GM23248 (cell line): Measurements from ENCODE around the gene AOPEP. TPM values are rescaled to one million over a fixed set of nuclear protein-coding genes. Genes with fewer than 3 reads are reported as not detected.

ENCODE experiments used
- DNase-seq: peaks from one replicate; pipeline ENCODE4 v3.0.0-alpha.2; 2015
- H2AFZ ChIP-seq: fragments of 200-600 bp; sonication (generic); 2 replicates; pipeline ENCODE4 v1.6.1; 2016; ENCODE audit warnings: antibody characterized with exemption
- H3F3A ChIP-seq: fragments of 200-600 bp; sonication (generic); 2 replicates; pipeline ENCODE4 v1.6.1; 2016; ENCODE audit warnings: mild to moderate bottlenecking, antibody characterized with exemption, mixed run types; ENCODE audit not compliant: insufficient read depth
- H3K27ac ChIP-seq: fragments of 200-600 bp; sonication (generic); 2 replicates; pipeline ENCODE4 v1.5.1; 2016; ENCODE audit warnings: mild to moderate bottlenecking
- H3K27me3 ChIP-seq: fragments of 200-600 bp; sonication (generic); replicated peaks from 2 replicates; pipeline ENCODE4 v1.6.1; 2016; ENCODE audit warnings: mild to moderate bottlenecking; ENCODE audit not compliant: insufficient read depth
- H3K36me3 ChIP-seq: fragments of 200-600 bp; sonication (generic); 2 replicates; pipeline ENCODE4 v1.6.1; 2016; ENCODE audit warnings: low read depth, mild to moderate bottlenecking
- H3K4me1 ChIP-seq: fragments of 200-600 bp; sonication (generic); 2 replicates; pipeline ENCODE4 v1.6.1; 2016; ENCODE audit warnings: mild to moderate bottlenecking; ENCODE audit not compliant: insufficient read depth
- H3K4me2 ChIP-seq: fragments of 200-600 bp; sonication (generic); one replicate; pipeline ENCODE4 v1.6.1; 2016; ENCODE audit warnings: mild to moderate bottlenecking; ENCODE audit not compliant: unreplicated experiment
- H3K4me3 ChIP-seq: fragments of 200-600 bp; sonication (generic); 2 replicates; pipeline ENCODE4 v1.5.1; 2016; ENCODE audit warnings: mild to moderate bottlenecking
- H3K79me2 ChIP-seq: fragments of 200-600 bp; sonication (generic); 2 replicates; pipeline ENCODE4 v1.6.1; 2016; ENCODE audit warnings: mild to moderate bottlenecking; ENCODE audit not compliant: insufficient read depth
- H3K9ac ChIP-seq: fragments of 200-600 bp; sonication (generic); 2 replicates; pipeline ENCODE4 v1.6.1; 2016; ENCODE audit warnings: mild to moderate bottlenecking
- H3K9me2 ChIP-seq: fragments of 200-600 bp; sonication (generic); 2 replicates; pipeline ENCODE4 v1.6.1; 2016; ENCODE audit warnings: mixed run types, mild to moderate bottlenecking, moderate library complexity; ENCODE audit not compliant: insufficient read depth
- H3K9me3 ChIP-seq: fragments of 200-600 bp; sonication (generic); one replicate; pipeline ENCODE4 v1.6.1; 2017; ENCODE audit warnings: low read depth
- H4K20me1 ChIP-seq: fragments of 200-600 bp; sonication (generic); 2 replicates; pipeline ENCODE4 v1.6.0; 2016; ENCODE audit not compliant: insufficient read depth
- EZH2 ChIP-seq: fragments of 200-600 bp; sonication (generic); IDR thresholded peaks from 2 replicates; pipeline ENCODE4 v1.6.1; 2018; ENCODE audit warnings: antibody characterized with exemption, mild to moderate bottlenecking; ENCODE audit not compliant: insufficient read depth, poor library complexity, severe bottlenecking
- EZH2phosphoT487 ChIP-seq: fragments of 200-600 bp; sonication (generic); IDR thresholded peaks from 2 replicates; pipeline ENCODE4 v1.6.1; 2018; ENCODE audit warnings: antibody characterized with exemption, moderate library complexity, mild to moderate bottlenecking, low read depth; ENCODE audit not compliant: insufficient read depth
- WGBS, 2 experiments: methylation state at CpG; one replicate each; pipeline ENCODE4 v1.1.6; 2015 to 2017; ENCODE audit warnings: low lambda C conversion rate in 2 of 2, low coverage in 1 of 2; ENCODE audit errors: missing lambda C conversion rate in 2 of 2; 5-methylcytosine and 5-hydroxymethylcytosine counted together
- in situ Hi-C: fragments of 300-500 bp; cut with MboI; formaldehyde crosslinking; loops from 2 replicates; pipeline ENCODE4 v1.15.0; 2020
- polyA plus RNA-seq: library from polyadenylated mRNA; unstranded; fragments of >200 nt; fragmentation: Nextera tagmentation; extraction: Ambion mirVana; gene quantifications from 2 replicates; pipeline ENCODE4 v1.2.1, GENCODE V29; 2016
- total RNA-seq: library from RNA; depleted of rRNA; stranded (reverse); fragments of >200 nt; shearing (Covaris generic); gene quantifications from 2 replicates; pipeline ENCODE4 v1.2.3, GENCODE V29; 2014

AOPEP gene
- total and polyA plus RNA-seq, 2 experiments from 2014 or later: 90.0 to 120 TPM

DNA sequence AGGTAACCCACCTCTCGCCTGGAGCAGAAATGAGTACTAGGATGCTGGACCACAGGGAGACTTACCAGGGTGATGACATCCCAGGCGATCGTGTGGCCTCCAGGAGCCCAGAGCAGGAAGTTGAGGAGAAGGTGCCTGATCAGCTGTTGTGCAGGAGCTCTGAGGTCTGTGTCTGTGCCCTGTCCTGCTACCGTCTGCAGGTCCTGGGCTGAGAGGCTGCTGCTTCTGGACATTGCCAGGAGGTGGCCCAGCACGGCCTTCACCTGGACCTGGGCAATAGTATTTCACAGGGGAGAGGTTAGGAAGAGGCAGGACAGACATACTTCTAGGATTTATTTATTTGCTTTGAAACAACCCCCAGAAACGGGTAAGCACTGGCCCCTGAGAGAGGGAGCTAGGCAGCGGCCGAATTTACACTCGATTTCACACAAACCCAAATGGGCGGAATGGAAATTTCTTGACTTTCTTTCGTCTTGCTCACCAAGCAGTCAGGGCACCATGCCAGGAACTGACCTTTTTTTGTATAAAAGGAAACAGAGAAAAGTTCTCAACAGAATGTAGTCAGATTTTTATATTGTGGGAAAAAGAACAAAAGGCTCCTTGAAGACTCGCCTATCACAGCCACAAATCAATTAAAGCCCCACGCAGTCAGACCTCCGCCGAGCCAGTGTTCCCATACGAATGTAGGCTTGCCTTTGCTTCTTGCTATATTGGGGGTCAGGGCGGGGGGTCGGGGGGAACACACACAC, 380.7 kb downstream of the AOPEP start:
- H3K36me3 ChIP-seq: peaks cover 21% of the 10 kb centered on the region
- DNase-seq: no peak
- in situ Hi-C loops: no loop called here
- no peak overlapping the region for H2AFZ ChIP-seq
- H4K20me1 ChIP-seq: no peaks in the 10 kb centered on the region
- H3K27ac ChIP-seq: no peak overlapping the region
- peaks cover 9% of the 10 kb centered on the region; the same call in 1 of the 2 replicates for H3F3A ChIP-seq
- H3K4me3 ChIP-seq: no peak overlapping the region
- H3K27me3 ChIP-seq: no peaks in the 10 kb centered on the region
- H3K9ac ChIP-seq: no peak overlapping the region
- H3K79me2 ChIP-seq: no peaks in the 10 kb centered on the region
- H3K9me3 ChIP-seq: no peaks in the 10 kb centered on the region
- H3K9me2 ChIP-seq: no peaks in the 10 kb centered on the region
- no peaks in the 10 kb centered on the region for H3K4me1 ChIP-seq
- H3K4me2 ChIP-seq: no peak overlapping the region
- TF ChIP-seq EZH2 (no peak), EZH2phosphoT487 (no peak)
- WGBS, 2 experiments: 89 to 91% methylated on average over 18 of the region's 18 CpGs

DNA sequence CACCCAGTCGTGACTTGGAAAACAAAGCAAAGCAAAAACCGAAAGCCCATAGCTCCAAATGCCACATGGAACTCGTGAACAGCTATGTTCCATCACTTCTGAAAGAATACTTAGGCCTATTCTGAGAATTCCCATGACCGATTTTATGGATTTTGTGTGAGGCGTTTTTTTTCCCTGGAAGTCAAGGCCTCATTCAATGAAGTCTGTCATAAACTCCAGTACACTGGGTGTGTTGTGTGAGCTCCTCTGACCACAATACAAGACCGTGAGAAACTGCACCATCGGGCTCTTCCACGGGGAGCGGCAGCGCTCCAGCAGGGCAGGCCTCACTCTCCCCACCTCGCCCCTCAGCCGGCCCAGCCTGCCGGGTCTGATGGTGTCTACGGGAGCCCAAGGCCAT, 381.5 kb downstream of the AOPEP start:
- Histone ChIP-seq H3K4me2 (no peak overlapping the region), H3K4me3 (no peak overlapping the region), H3K9me2 (no peaks in the 10 kb centered on the region), H3K4me1 (no peaks in the 10 kb centered on the region), H3K27me3 (no peaks in the 10 kb centered on the region), H3K79me2 (no peaks in the 10 kb centered on the region), H3K36me3 (peaks cover 21% of the 10 kb centered on the region), H3K27ac (no peak overlapping the region), H3K9ac (no peak overlapping the region), H4K20me1 (no peaks in the 10 kb centered on the region), H3F3A (peaks cover 9% of the 10 kb centered on the region; the same call in 1 of the 2 replicates), H2AFZ (no peak overlapping the region), H3K9me3 (no peaks in the 10 kb centered on the region)
- TF ChIP-seq EZH2: no peak
- WGBS, 2 experiments: 92 to 95% methylated on average over 14 of the region's 14 CpGs
- in situ Hi-C loops: no loop called here
- DNase-seq: no peak

- TF ChIP-seq EZH2: no peak
- Histone ChIP-seq H3K9ac (no peak overlapping the region), H3K36me3 (peaks cover 21% of the 10 kb centered on the region), H4K20me1 (no peaks in the 10 kb centered on the region), H3F3A (peaks cover 9% of the 10 kb centered on the region; the same call in 1 of the 2 replicates), H3K9me2 (no peaks in the 10 kb centered on the region), H3K4me1 (no peaks in the 10 kb centered on the region), H3K4me3 (no peak overlapping the region), H3K27me3 (no peaks in the 10 kb centered on the region), H3K79me2 (no peaks in the 10 kb centered on the region), H2AFZ (no peak overlapping the region), H3K4me2 (no peak overlapping the region), H3K9me3 (no peaks in the 10 kb centered on the region), H3K27ac (no peak overlapping the region)
- 91 to 92% methylated on average over 5 of the region's 5 CpGs for WGBS, 2 experiments
- no peak for DNase-seq
- in situ Hi-C loops: no loop called here
Measured at GRCh38 chr9:95108777-95109176, 382.3 kb downstream of the AOPEP start.

DNA sequence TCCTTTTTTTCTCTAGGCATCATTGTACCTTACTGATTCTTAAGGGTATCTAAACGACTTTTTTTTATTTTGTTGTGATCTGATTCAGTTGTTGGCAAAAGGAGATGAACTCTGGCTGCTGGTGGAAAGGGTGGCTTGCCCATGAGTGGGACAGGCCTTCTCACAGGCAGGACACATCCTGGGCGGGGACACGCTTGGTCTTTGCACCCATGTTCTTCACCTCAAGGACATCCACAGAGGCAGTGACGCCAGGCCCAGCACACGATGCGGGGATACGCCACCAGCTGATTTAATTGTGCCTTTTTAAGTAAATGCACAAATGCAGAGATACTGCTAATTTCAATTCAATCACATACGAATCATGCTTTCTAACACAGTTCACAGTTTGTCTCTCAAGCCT, 383.0 kb downstream of the AOPEP start:
- DNase-seq: no peak
- in situ Hi-C loops: no loop called here
- Histone ChIP-seq H3K9ac (no peak overlapping the region), H3K27me3 (no peaks in the 10 kb centered on the region), H3K4me1 (no peaks in the 10 kb centered on the region), H3K27ac (no peak overlapping the region), H3K79me2 (no peaks in the 10 kb centered on the region), H3K4me2 (no peak overlapping the region), H3K9me3 (no peaks in the 10 kb centered on the region), H3K4me3 (no peak overlapping the region), H3K9me2 (no peaks in the 10 kb centered on the region), H2AFZ (no peak overlapping the region), H3K36me3 (peaks cover 21% of the 10 kb centered on the region), H3F3A (peaks cover 9% of the 10 kb centered on the region; the same call in 1 of the 2 replicates), H4K20me1 (no peaks in the 10 kb centered on the region)
- 92 to 97% methylated on average over 8 of the region's 8 CpGs for WGBS, 2 experiments
- TF ChIP-seq EZH2 (no peak), EZH2phosphoT487 (no peak)
